GM19025 (cell line): ENCODE results near the gene LDLRAD4.
"Not testable (repeated sequence)": the region's sequence is repeated elsewhere in the genome, so short reads cannot be mapped to it uniquely, and the experiment has no call there.

Experiments
- ATAC-seq: cut with Tn5 transposase; IDR thresholded peaks from one replicate; pipeline ENCODE4 v1.9.1; 2021; ENCODE audit warnings: mild to moderate bottlenecking, low read depth, moderate library complexity; ENCODE audit not compliant: unreplicated experiment

LDLRAD4 gene

GRCh38 chr18:13473751-13474150, 255.2 kb downstream of the LDLRAD4 start:
- ATAC-seq = no peak

- ATAC-seq = no peak
Measured at GRCh38 chr18:13474336-13474735, 255.8 kb downstream of the LDLRAD4 start.

GRCh38 chr18:13474907-13475545, 256.5 kb downstream of the LDLRAD4 start:
- no peak for ATAC-seq

- not testable (repeated sequence) for ATAC-seq
Measured at GRCh38 chr18:13476312-13476711, 257.8 kb downstream of the LDLRAD4 start.

GRCh38 chr18:13477147-13477683, 258.7 kb downstream of the LDLRAD4 start:
- ATAC-seq = no peak

GRCh38 chr18:13480571-13481255, 262.2 kb downstream of the LDLRAD4 start:
- no peak for ATAC-seq

- ATAC-seq = no peak
Measured at GRCh38 chr18:13481331-13481730, 262.8 kb downstream of the LDLRAD4 start.

GRCh38 chr18:13481820-13482617, 263.5 kb downstream of the LDLRAD4 start:
- ATAC-seq = peak; percentile 94

GRCh38 chr18:13482618-13482945, 264.0 kb downstream of the LDLRAD4 start:
- no peak for ATAC-seq

- ATAC-seq = no peak
Measured at GRCh38 chr18:13483316-13484270, 265.0 kb downstream of the LDLRAD4 start.

- ATAC-seq = no peak
Measured at GRCh38 chr18:13485182-13485581, 266.6 kb downstream of the LDLRAD4 start.

GRCh38 chr18:13485604-13486003, 267.0 kb downstream of the LDLRAD4 start:
- no peak for ATAC-seq

- ATAC-seq = no peak
Measured at GRCh38 chr18:13486284-13486683, 267.7 kb downstream of the LDLRAD4 start.

- no peak for ATAC-seq
Measured at GRCh38 chr18:13486686-13487085, 268.1 kb downstream of the LDLRAD4 start.

GRCh38 chr18:13487237-13487636, 268.7 kb downstream of the LDLRAD4 start:
- no peak for ATAC-seq

GRCh38 chr18:13488281-13488929, 269.8 kb downstream of the LDLRAD4 start:
- no peak for ATAC-seq

GRCh38 chr18:13489303-13489702, 270.7 kb downstream of the LDLRAD4 start:
- not testable (repeated sequence) for ATAC-seq

- no peak for ATAC-seq
Measured at GRCh38 chr18:13491138-13491537, 272.6 kb downstream of the LDLRAD4 start.

- no peak for ATAC-seq
Measured at GRCh38 chr18:13492314-13492713, 273.8 kb downstream of the LDLRAD4 start.

GRCh38 chr18:13493079-13493478, 274.5 kb downstream of the LDLRAD4 start:
- ATAC-seq = no peak
